Smooth muscle cell (in vitro differentiated cells): ENCODE data around the gene BANK1. TPM values are rescaled to one million over a fixed set of nuclear protein-coding genes. Genes with fewer than 3 reads are reported as not detected.

Source experiments
- DNase-seq: peaks from one replicate; lab custom pipeline; 2025; ENCODE audit not compliant: unreplicated experiment; lab: John Stamatoyannopoulos, UW
- H2AFZ ChIP-seq: fragments of 200-600 bp; sonication (generic); 2 replicates; pipeline ENCODE4 v1.6.0; 2016; ENCODE audit warnings: antibody characterized with exemption, low read depth, mild to moderate bottlenecking
- H3F3A ChIP-seq: fragments of 200-600 bp; sonication (generic); 2 replicates; pipeline ENCODE4 v1.6.0; 2017; ENCODE audit warnings: antibody characterized with exemption, low read depth
- H3K27ac ChIP-seq: fragments of 200-600 bp; sonication (generic); 2 replicates; pipeline ENCODE4 v1.5.1; 2016; ENCODE audit warnings: low read depth, mild to moderate bottlenecking
- H3K27me3 ChIP-seq: fragments of 200-600 bp; sonication (generic); 2 replicates; pipeline ENCODE4 v1.6.1; 2016; ENCODE audit warnings: low read depth, mild to moderate bottlenecking
- H3K36me3 ChIP-seq: fragments of 200-600 bp; sonication (generic); 2 replicates; pipeline ENCODE4 v1.5.1; 2016; ENCODE audit warnings: low read depth
- H3K4me1 ChIP-seq: fragments of 200-600 bp; sonication (generic); 2 replicates; pipeline ENCODE4 v1.5.1; 2016; ENCODE audit warnings: low read depth
- H3K4me2 ChIP-seq: fragments of 200-600 bp; sonication (generic); 2 replicates; pipeline ENCODE4 v1.6.0; 2016; ENCODE audit warnings: mild to moderate bottlenecking
- H3K4me3 ChIP-seq: fragments of 200-600 bp; sonication (generic); 2 replicates; pipeline ENCODE4 v1.5.1; 2016; ENCODE audit warnings: mild to moderate bottlenecking
- H3K79me2 ChIP-seq: fragments of 200-600 bp; sonication (generic); 2 replicates; pipeline ENCODE4 v1.6.0; 2016; ENCODE audit warnings: low read depth, mild to moderate bottlenecking
- H3K9ac ChIP-seq: fragments of 200-600 bp; sonication (generic); 2 replicates; pipeline ENCODE4 v1.6.0; 2016; ENCODE audit warnings: low read depth
- H3K9me3 ChIP-seq: fragments of 200-600 bp; sonication (generic); replicated peaks from 2 replicates; pipeline ENCODE4 v1.5.1; 2016; ENCODE audit warnings: low read depth
- H4K20me1 ChIP-seq: fragments of 200-600 bp; sonication (generic); 2 replicates; pipeline ENCODE4 v1.6.0; 2016; ENCODE audit warnings: low read depth
- WGBS: methylation state at CpG from one replicate; pipeline ENCODE4 v1.1.7; 2016; ENCODE audit warnings: low lambda C conversion rate; 5-methylcytosine and 5-hydroxymethylcytosine counted together
- polyA plus RNA-seq: library from polyadenylated mRNA; unstranded; fragments of >200 nt; fragmentation: Nextera tagmentation; extraction: Ambion mirVana; gene quantifications from 2 replicates; pipeline ENCODE4 v1.2.1, GENCODE V29; 2016
- total RNA-seq: library from RNA; depleted of rRNA; stranded (reverse); fragments of >200 nt; gene quantifications from 2 replicates; pipeline ENCODE4 v1.2.3, GENCODE V29; 2014
- TF ChIP-seq, protein P1 (sequence below): fragments of 200-600 bp; sonication (generic); IDR thresholded peaks from 2 replicates; pipeline ENCODE4 v1.5.1; 2017; ENCODE audit warnings: borderline replicate concordance, mild to moderate bottlenecking, antibody characterized with exemption; ENCODE audit not compliant: insufficient read depth, poor library complexity, severe bottlenecking

Gene BANK1
- total and polyA plus RNA-seq, 2 experiments from 2014 or later, result 0.54 to 1.5 TPM

DNA sequence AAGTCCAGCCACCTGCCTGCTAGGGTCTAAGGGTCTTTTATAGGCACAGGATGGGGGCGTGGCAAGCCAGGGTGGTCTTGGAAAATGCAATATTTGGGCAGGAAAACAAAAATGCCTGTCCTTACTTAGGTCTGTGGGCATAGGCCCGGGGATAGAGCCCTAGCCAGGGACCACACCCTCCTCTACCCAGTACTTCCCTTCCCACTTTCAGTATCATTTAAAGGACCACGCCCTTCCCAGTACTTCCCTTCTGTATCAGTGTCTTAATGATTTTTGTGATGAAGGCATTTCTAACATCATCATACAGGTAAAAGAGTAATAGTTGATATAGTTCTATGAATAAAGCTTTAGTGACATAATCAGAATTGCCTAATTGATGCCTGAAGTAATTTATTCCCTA lies 11.4 kb downstream of the BANK1 start:
- H3K27ac ChIP-seq, result no peak overlapping the region
- WGBS, result 70% methylated on average over 3 of the region's 3 CpGs

DNA sequence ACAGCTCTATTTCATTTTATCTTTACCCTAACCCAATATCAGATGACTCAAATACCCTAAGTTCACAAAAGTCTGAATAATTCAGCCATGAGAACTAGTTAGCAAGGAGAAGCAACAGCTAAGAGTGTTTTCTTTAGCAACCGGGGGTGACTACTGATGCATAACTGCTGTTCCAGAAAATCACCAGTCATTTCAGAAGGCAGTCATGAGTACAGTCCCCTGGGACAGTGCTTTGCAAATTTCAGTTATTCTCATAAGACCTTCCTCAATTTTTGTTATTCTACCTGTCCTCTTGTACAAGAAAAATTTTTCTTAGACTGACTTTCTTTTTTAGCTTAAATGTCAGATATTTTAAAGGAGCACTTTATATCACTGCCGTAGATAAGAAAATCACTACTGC lies 16.4 kb downstream of the BANK1 start:
- WGBS, result 81% methylated on average over 2 of the region's 2 CpGs
- no peaks in the 10 kb centered on the region for H3K4me1 ChIP-seq
- no peak for DNase-seq
- no peak overlapping the region for H3K9ac ChIP-seq
- H3K36me3 ChIP-seq, result no peaks in the 10 kb centered on the region
- no peaks in the 10 kb centered on the region for H3K79me2 ChIP-seq
- TF ChIP-seq, protein P1, sequence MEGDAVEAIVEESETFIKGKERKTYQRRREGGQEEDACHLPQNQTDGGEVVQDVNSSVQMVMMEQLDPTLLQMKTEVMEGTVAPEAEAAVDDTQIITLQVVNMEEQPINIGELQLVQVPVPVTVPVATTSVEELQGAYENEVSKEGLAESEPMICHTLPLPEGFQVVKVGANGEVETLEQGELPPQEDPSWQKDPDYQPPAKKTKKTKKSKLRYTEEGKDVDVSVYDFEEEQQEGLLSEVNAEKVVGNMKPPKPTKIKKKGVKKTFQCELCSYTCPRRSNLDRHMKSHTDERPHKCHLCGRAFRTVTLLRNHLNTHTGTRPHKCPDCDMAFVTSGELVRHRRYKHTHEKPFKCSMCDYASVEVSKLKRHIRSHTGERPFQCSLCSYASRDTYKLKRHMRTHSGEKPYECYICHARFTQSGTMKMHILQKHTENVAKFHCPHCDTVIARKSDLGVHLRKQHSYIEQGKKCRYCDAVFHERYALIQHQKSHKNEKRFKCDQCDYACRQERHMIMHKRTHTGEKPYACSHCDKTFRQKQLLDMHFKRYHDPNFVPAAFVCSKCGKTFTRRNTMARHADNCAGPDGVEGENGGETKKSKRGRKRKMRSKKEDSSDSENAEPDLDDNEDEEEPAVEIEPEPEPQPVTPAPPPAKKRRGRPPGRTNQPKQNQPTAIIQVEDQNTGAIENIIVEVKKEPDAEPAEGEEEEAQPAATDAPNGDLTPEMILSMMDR, result no peak
- no peak overlapping the region for H3K27ac ChIP-seq
- no peaks in the 10 kb centered on the region for H3K9me3 ChIP-seq
- no peak overlapping the region for H3K4me3 ChIP-seq
- H3K4me2 ChIP-seq, result no peak overlapping the region
- no peaks in the 10 kb centered on the region for H3F3A ChIP-seq
- no peaks in the 10 kb centered on the region for H3K27me3 ChIP-seq
- H4K20me1 ChIP-seq, result no peaks in the 10 kb centered on the region
- no peak overlapping the region for H2AFZ ChIP-seq

More for the DNA sequence above, 11.4 kb downstream of the BANK1 start:
- H3K9ac ChIP-seq, result no peak overlapping the region
- H3K27me3 ChIP-seq, result no peaks in the 10 kb centered on the region
- H2AFZ ChIP-seq, result no peak overlapping the region
- TF ChIP-seq, protein P1, result no peak
- no peak for DNase-seq
- no peak overlapping the region for H3K4me3 ChIP-seq
- H3K4me2 ChIP-seq, result no peak overlapping the region
- H4K20me1 ChIP-seq, result no peaks in the 10 kb centered on the region
- H3F3A ChIP-seq, result no peaks in the 10 kb centered on the region
- no peaks in the 10 kb centered on the region for H3K79me2 ChIP-seq
- H3K9me3 ChIP-seq, result no peaks in the 10 kb centered on the region
- H3K4me1 ChIP-seq, result no peaks in the 10 kb centered on the region
- H3K36me3 ChIP-seq, result no peaks in the 10 kb centered on the region

DNA sequence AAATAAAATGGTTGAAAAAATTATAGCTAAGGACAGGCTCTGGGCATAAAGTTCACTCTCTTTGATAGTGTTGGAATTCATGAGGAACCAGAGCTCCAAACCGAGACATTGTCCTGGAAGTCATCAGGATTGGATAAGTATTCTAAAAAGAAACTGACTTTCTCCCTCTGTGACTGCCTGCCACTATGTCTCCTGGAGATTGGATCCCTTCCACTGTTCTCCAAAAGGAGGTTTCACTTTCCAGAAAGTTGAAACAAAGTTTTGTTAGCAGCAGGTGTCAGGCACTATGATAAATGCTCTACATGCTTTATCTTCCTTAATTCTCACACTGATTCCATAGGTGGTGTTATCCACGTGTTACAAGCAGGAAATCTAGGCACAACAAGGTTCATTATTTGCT lies 16.8 kb downstream of the BANK1 start:
- WGBS, result 87% methylated on average over 2 of the region's 2 CpGs
- no peaks in the 10 kb centered on the region for H3K36me3 ChIP-seq

DNA sequence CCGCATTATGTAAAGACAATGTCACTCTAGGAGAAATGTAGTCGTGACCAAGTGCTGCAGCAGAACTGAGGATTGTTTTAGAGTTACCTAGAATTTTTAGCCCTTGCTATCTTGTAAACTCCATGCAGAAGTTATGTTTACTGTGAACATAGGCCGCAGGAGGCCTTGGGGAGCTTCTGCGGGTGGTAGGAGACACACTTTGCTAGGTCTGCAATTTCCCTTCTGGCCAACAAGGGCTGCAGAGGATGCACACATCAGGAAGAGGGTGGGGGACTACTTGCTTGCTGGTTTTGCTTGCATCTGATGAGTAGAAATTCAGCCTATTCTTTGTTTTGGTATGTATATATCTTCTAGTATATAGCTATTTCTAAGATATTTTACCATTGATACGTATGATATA lies 23.1 kb downstream of the BANK1 start:
- Histone ChIP-seq H3K4me3 (no peak overlapping the region), H3K9me3 (no peaks in the 10 kb centered on the region), H2AFZ (peak overlapping the region; percentile 68), H3K79me2 (no peaks in the 10 kb centered on the region), H3K27me3 (no peaks in the 10 kb centered on the region), H3F3A (no peaks in the 10 kb centered on the region), H3K4me2 (no peak overlapping the region), H4K20me1 (no peaks in the 10 kb centered on the region), H3K9ac (no peak overlapping the region), H3K27ac (no peak overlapping the region), H3K4me1 (peaks cover 1% of the 10 kb centered on the region), H3K36me3 (no peaks in the 10 kb centered on the region)
- TF ChIP-seq, protein P1, result no peak
- 94% methylated on average over 5 of the region's 5 CpGs for WGBS
- no peak for DNase-seq

More for the DNA sequence above, 16.8 kb downstream of the BANK1 start:
- H3K27ac ChIP-seq, result no peak overlapping the region
- H3K27me3 ChIP-seq, result no peaks in the 10 kb centered on the region
- no peak overlapping the region for H3K4me2 ChIP-seq
- DNase-seq, result no peak
- TF ChIP-seq, protein P1, result no peak
- no peak overlapping the region for H2AFZ ChIP-seq
- H3F3A ChIP-seq, result no peaks in the 10 kb centered on the region
- H3K79me2 ChIP-seq, result no peaks in the 10 kb centered on the region
- no peaks in the 10 kb centered on the region for H4K20me1 ChIP-seq
- H3K9ac ChIP-seq, result no peak overlapping the region
- no peaks in the 10 kb centered on the region for H3K4me1 ChIP-seq
- H3K9me3 ChIP-seq, result no peaks in the 10 kb centered on the region
- no peak overlapping the region for H3K4me3 ChIP-seq
